HG03039 (cell line): ENCODE measurements around the gene DUSP7.
"Not testable (repeated sequence)": the region's sequence is repeated elsewhere in the genome, so short reads cannot be mapped to it uniquely, and the experiment has no call there.

Source experiments
- ATAC-seq: cut with Tn5 transposase; IDR thresholded peaks from one replicate; pipeline ENCODE4 v1.9.1; 2021; ENCODE audit warnings: mild to moderate bottlenecking, moderate library complexity; ENCODE audit not compliant: unreplicated experiment

The DUSP7 gene

GRCh38 chr3:52050571-52050970, 5.8 kb downstream of the DUSP7 start:
- no peak for ATAC-seq

- ATAC-seq: no peak
Measured at GRCh38 chr3:52049503-52049902, 6.9 kb downstream of the DUSP7 start.

GRCh38 chr3:52047295-52047960, 8.9 kb downstream of the DUSP7 start:
- ATAC-seq: no peak

GRCh38 chr3:52046902-52047239, 9.5 kb downstream of the DUSP7 start:
- ATAC-seq: no peak

GRCh38 chr3:52046186-52046901, 10.0 kb downstream of the DUSP7 start:
- no peak for ATAC-seq

GRCh38 chr3:52044869-52045619, 11.3 kb downstream of the DUSP7 start:
- no peak for ATAC-seq

GRCh38 chr3:52043750-52044149, 12.6 kb downstream of the DUSP7 start:
- no peak for ATAC-seq

GRCh38 chr3:52043039-52043438, 13.3 kb downstream of the DUSP7 start:
- ATAC-seq: not testable (repeated sequence)

GRCh38 chr3:52041118-52041731, 15.1 kb downstream of the DUSP7 start:
- ATAC-seq: no peak

- ATAC-seq: no peak
Measured at GRCh38 chr3:52040600-52040999, 15.8 kb downstream of the DUSP7 start.

- ATAC-seq: no peak
Measured at GRCh38 chr3:52039846-52040245, 16.5 kb downstream of the DUSP7 start.

GRCh38 chr3:52039426-52039825, 16.9 kb downstream of the DUSP7 start:
- no peak for ATAC-seq

GRCh38 chr3:52038227-52038626, 18.1 kb downstream of the DUSP7 start:
- no peak for ATAC-seq

GRCh38 chr3:52037291-52037690, 19.1 kb downstream of the DUSP7 start:
- no peak for ATAC-seq

GRCh38 chr3:52036829-52037228, 19.5 kb downstream of the DUSP7 start:
- ATAC-seq: no peak

- ATAC-seq: no peak
Measured at GRCh38 chr3:52036222-52036694, 20.1 kb downstream of the DUSP7 start.

GRCh38 chr3:52034651-52035050, 21.7 kb downstream of the DUSP7 start:
- ATAC-seq: no peak

GRCh38 chr3:52034212-52034611, 22.2 kb downstream of the DUSP7 start:
- ATAC-seq: no peak

- ATAC-seq: not testable (repeated sequence)
Measured at GRCh38 chr3:52033748-52034147, 22.6 kb downstream of the DUSP7 start.

GRCh38 chr3:52032702-52033408, 23.5 kb downstream of the DUSP7 start:
- ATAC-seq: no peak

- no peak for ATAC-seq
Measured at GRCh38 chr3:52031896-52032295, 24.5 kb downstream of the DUSP7 start.
